ENCODE measurements around the gene METTL9. TPM values are rescaled to one million over a fixed set of nuclear protein-coding genes. Genes with fewer than 3 reads are reported as not detected.

Gene METTL9
- total and polyA plus RNA-seq, 2 of the 13 experiments (the other 11 are each of a cell fraction or from before 2014, with no cell fraction given) = 123 to 204 TPM

GRCh38 chr16:21685034-21685455, 85.7 kb downstream of the METTL9 start (continued):
- TF ChIP-seq MLXIP (CRISPR knock-in tag; IDR thresholded peaks at IDR 0.05; ENCODE audit: borderline replicate concordance) = no peak
- TF ChIP-seq ZNF30 (CRISPR knock-in tag; IDR thresholded peaks at IDR 0.05) = peak; percentile 69; the same call in 1 of the 2 replicates
- TF ChIP-seq ZC3H4 (CRISPR knock-in tag; IDR thresholded peaks at IDR 0.05; ENCODE audit: borderline replicate concordance) = no peak
- TF ChIP-seq CENPT (CRISPR knock-in tag; IDR thresholded peaks at IDR 0.05; ENCODE audit: low read depth) = no peak
- TF ChIP-seq PTBP1 (IDR thresholded peaks at IDR 0.05; ENCODE audit: low read depth, low read length, poor library complexity, severe bottlenecking) = no peak
- no peak for TF ChIP-seq MED1 (CRISPR knock-in tag; IDR thresholded peaks at IDR 0.05)
- TF ChIP-seq TFDP2 (CRISPR knock-in tag; IDR thresholded peaks at IDR 0.05) = no peak
- TF ChIP-seq ZNF83 (CRISPR knock-in tag; IDR thresholded peaks at IDR 0.05; ENCODE audit: borderline replicate concordance) = no peak
- peak; percentile 51; the same call in 1 of the 2 replicates for TF ChIP-seq HES4 (CRISPR knock-in tag; IDR thresholded peaks at IDR 0.05; ENCODE audit: borderline replicate concordance)
- no peak for TF ChIP-seq TRAFD1 (CRISPR knock-in tag; IDR thresholded peaks at IDR 0.05; ENCODE audit: borderline replicate concordance)
- TF ChIP-seq ZNF598 (CRISPR knock-in tag; IDR thresholded peaks at IDR 0.05; ENCODE audit: borderline replicate concordance) = no peak
- TF ChIP-seq ZNF615 (CRISPR knock-in tag; IDR thresholded peaks at IDR 0.05; ENCODE audit: borderline replicate concordance) = no peak
- no peak for TF ChIP-seq DMAP1 (CRISPR knock-in tag; IDR thresholded peaks at IDR 0.05)
- 0 out of 2 replicates have a peak, but pooled peaks have one; percentile 85 for TF ChIP-seq TSC22D2 (CRISPR knock-in tag; IDR thresholded peaks at IDR 0.05; ENCODE audit: borderline replicate concordance)
- TF ChIP-seq RAD51 (IDR thresholded peaks at IDR 0.05; ENCODE audit: borderline replicate concordance) = no peak
- no peak for TF ChIP-seq TIGD3 (CRISPR knock-in tag; IDR thresholded peaks at IDR 0.05; ENCODE audit: borderline replicate concordance)
- TF ChIP-seq PRMT3 (CRISPR knock-in tag; IDR thresholded peaks at IDR 0.05; ENCODE audit: borderline replicate concordance, low read depth) = no peak
- no peak for TF ChIP-seq CEBPG (CRISPR knock-in tag; IDR thresholded peaks at IDR 0.05)
- TF ChIP-seq SIX4 (CRISPR knock-in tag; IDR thresholded peaks at IDR 0.05) = peak; percentile 20; the same call in 1 of the 2 replicates
- no peak for TF ChIP-seq TGIF2 (CRISPR knock-in tag; IDR thresholded peaks at IDR 0.05)
- TF ChIP-seq PHF5A (CRISPR knock-in tag; IDR thresholded peaks at IDR 0.05; ENCODE audit: low read depth, unreplicated experiment) = no peak
- 0 out of 3 replicates have a peak, but pooled peaks have one; percentile 31 for TF ChIP-seq MXI1 (IDR thresholded peaks at IDR 0.05; ENCODE audit: borderline replicate concordance, low read depth, low read length)

Data from HepG2 (cell line).